ENCODE data around the gene TACC3.

DNA sequence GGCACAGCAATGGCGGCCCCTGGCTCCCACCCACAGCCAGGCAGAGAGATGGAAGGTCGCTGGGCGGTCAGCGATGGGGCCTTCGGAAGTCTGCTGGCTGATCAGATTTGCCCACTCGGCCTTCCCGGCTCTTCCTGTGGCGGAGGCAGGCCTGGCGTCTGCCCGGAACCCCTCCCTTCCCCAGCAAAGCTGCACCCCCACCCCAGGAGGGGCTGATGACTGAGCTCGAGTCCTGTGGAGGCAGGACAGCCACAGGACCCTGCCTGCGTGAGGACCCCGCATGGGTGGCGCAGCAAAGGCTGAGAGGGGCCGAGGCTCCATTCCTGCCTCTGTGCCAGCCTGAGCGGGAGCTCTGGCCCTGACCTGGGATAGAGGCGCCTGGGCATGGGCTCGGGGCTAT lies 34.8 kb downstream of the TACC3 start:
- TF ChIP-seq, protein P1, sequence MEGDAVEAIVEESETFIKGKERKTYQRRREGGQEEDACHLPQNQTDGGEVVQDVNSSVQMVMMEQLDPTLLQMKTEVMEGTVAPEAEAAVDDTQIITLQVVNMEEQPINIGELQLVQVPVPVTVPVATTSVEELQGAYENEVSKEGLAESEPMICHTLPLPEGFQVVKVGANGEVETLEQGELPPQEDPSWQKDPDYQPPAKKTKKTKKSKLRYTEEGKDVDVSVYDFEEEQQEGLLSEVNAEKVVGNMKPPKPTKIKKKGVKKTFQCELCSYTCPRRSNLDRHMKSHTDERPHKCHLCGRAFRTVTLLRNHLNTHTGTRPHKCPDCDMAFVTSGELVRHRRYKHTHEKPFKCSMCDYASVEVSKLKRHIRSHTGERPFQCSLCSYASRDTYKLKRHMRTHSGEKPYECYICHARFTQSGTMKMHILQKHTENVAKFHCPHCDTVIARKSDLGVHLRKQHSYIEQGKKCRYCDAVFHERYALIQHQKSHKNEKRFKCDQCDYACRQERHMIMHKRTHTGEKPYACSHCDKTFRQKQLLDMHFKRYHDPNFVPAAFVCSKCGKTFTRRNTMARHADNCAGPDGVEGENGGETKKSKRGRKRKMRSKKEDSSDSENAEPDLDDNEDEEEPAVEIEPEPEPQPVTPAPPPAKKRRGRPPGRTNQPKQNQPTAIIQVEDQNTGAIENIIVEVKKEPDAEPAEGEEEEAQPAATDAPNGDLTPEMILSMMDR (IDR thresholded peaks at IDR 0.05; ENCODE audit: control extremely low read depth in 1 of 3, insufficient read depth in 1 of 3, low read depth in 1 of 3, low read length in 3 of 3), result no peak
- TF ChIP-seq BCL11A (IDR thresholded peaks at IDR 0.05; ENCODE audit: low read depth in 2 of 2, low read length in 2 of 2), result no peak
